AG04450 (cell line): ENCODE results near the gene STARD9. TPM values are rescaled to one million over a fixed set of nuclear protein-coding genes. Genes with fewer than 3 reads are reported as not detected.

Experiments used
- CTCF ChIA-PET: fragments of 300-600, 350-600 bp; formaldehyde crosslinking; extraction: SDS; loops from one replicate; lab custom pipeline; 2022; ENCODE audit warnings: antibody characterized with exemption, inconsistent platforms; lab: Charles Lee
- POLR2A ChIA-PET: fragments of 350-600 bp; formaldehyde crosslinking; extraction: SDS; loops from one replicate; lab custom pipeline; 2021; ENCODE audit warnings: antibody characterized with exemption, inconsistent platforms; lab: Yijun Ruan, JAX
- DNase-seq: peaks from one replicate; pipeline ENCODE4 v3.0.0-alpha.2; 2011; ENCODE audit warnings: low read depth, low spot score
- H3K27ac ChIP-seq: one replicate; pipeline ENCODE4 v1.5.1; 2012; ENCODE audit warnings: low read depth, low read length, control low read depth
- H3K27me3 ChIP-seq: one replicate; pipeline ENCODE4 v1.6.0; 2012; ENCODE audit warnings: low read length; ENCODE audit not compliant: control insufficient read depth, insufficient read depth
- H3K4me3 ChIP-seq: 2 replicates; pipeline ENCODE4 v1.5.1; 2011; ENCODE audit warnings: mild to moderate bottlenecking, low read depth, low read length, control low read depth
- H3K9me3 ChIP-seq: 2 replicates; pipeline ENCODE4 v1.5.1; 2012; ENCODE audit warnings: low read length; ENCODE audit not compliant: control insufficient read depth, insufficient read depth
- polyA plus RNA-seq: library from polyadenylated mRNA; depleted of rRNA; stranded (reverse); fragments of >200 nt; gene quantifications from 2 replicates; pipeline ENCODE4 v1.2.3, GENCODE V29; 2011
- TF ChIP-seq, protein P1 (sequence below): IDR thresholded peaks from 2 replicates; pipeline ENCODE4 v1.5.1; 2011; ENCODE audit warnings: low read depth, low read length, control low read depth, inconsistent platforms

STARD9 gene
- polyA plus RNA-seq, 1 experiment, result 2.2 TPM

DNA sequence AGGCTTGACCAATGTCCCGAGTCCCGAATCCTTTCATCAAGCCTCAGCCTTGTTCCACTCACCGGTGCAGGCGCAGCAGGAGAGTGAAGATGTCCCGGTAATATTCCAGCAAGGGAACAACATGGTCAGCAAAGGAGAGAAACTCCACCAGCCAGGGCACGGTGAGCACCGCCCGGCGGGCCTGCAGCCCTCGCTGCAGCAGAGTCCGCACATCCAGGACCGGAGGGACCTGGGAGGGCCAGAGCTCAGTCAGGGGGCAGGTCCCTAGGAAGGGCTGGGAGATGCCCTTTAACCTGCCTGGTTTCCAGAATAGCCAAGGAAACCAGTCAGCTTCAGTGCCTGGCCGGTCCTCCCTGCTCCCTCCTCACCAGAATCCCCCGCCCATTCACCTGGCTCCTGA is 155.1 kb downstream of the STARD9 start:
- POLR2A ChIA-PET, result no interaction called here

GRCh38 chr15:42731461-42731860 is 156.1 kb downstream of the STARD9 start:
- ChIA-PET POLR2A (interaction anchor here (0.6 kb wide), 1 partner anchor 85 kb away, joined by 3 read pairs; no protein-coding TSS in a partner anchor), CTCF (no interaction called here)
- Histone ChIP-seq H3K4me3 (no peak overlapping the region), H3K27me3 (no peaks in the 10 kb centered on the region), H3K27ac (no peak overlapping the region), H3K9me3 (no peaks in the 10 kb centered on the region)
- TF ChIP-seq, protein P1, sequence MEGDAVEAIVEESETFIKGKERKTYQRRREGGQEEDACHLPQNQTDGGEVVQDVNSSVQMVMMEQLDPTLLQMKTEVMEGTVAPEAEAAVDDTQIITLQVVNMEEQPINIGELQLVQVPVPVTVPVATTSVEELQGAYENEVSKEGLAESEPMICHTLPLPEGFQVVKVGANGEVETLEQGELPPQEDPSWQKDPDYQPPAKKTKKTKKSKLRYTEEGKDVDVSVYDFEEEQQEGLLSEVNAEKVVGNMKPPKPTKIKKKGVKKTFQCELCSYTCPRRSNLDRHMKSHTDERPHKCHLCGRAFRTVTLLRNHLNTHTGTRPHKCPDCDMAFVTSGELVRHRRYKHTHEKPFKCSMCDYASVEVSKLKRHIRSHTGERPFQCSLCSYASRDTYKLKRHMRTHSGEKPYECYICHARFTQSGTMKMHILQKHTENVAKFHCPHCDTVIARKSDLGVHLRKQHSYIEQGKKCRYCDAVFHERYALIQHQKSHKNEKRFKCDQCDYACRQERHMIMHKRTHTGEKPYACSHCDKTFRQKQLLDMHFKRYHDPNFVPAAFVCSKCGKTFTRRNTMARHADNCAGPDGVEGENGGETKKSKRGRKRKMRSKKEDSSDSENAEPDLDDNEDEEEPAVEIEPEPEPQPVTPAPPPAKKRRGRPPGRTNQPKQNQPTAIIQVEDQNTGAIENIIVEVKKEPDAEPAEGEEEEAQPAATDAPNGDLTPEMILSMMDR, result no peak
- DNase-seq, result no peak

More for the DNA sequence above, 155.1 kb downstream of the STARD9 start:
- Histone ChIP-seq H3K9me3 (no peaks in the 10 kb centered on the region), H3K27ac (no peak overlapping the region), H3K27me3 (no peaks in the 10 kb centered on the region), H3K4me3 (no peak overlapping the region)
- TF ChIP-seq, protein P1, result no peak
- CTCF ChIA-PET, result no interaction called here
- DNase-seq, result no peak

DNA sequence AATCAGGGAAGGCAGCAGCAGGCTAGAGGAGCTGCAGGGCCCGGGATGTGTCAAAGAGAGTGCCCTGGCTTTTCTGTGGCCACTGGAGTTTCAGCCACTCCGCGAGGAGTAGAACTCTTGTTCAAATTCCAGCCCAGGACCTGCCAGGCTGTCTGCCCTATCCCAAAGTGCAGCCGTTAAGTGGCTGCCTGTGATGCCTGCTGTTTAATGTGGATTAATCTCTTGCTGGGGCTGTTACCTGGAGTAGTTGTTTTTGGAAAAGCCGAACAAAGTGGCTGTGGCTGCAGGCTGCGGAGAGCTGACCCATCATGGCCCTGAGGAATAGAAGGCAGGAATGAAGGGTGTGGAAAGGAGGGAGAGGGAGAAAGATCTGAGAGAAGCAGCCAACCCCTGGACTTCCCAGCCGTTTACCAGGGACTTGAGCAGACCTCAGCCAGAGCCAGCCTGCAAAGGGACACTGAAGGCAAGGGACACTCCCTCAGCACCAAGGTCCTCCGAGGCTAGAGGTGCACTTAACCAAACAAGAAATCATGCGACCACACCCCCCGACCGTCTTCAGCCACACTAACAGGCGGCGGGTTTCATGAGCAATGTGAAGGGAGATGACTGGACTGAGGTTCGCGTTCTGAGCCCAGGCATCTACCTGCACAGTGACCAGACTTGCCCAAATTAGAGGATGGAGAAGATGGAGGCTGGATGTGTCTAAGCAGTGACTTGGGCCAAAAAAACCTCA is 156.9 kb downstream of the STARD9 start:
- H3K9me3 ChIP-seq, result no peaks in the 10 kb centered on the region
- TF ChIP-seq, protein P1, result no peak
- H3K27me3 ChIP-seq, result no peaks in the 10 kb centered on the region
- H3K4me3 ChIP-seq, result no peak overlapping the region
- ChIA-PET CTCF (interaction anchor here (1.1 kb wide), 1 partner anchor 194 kb away, joined by 3 read pairs; no protein-coding TSS in a partner anchor), POLR2A (interaction anchor here (0.6 kb wide), 1 partner anchor 61 kb away, joined by 3 read pairs; no protein-coding TSS in a partner anchor)
- no peak overlapping the region for H3K27ac ChIP-seq
- no peak for DNase-seq

DNA sequence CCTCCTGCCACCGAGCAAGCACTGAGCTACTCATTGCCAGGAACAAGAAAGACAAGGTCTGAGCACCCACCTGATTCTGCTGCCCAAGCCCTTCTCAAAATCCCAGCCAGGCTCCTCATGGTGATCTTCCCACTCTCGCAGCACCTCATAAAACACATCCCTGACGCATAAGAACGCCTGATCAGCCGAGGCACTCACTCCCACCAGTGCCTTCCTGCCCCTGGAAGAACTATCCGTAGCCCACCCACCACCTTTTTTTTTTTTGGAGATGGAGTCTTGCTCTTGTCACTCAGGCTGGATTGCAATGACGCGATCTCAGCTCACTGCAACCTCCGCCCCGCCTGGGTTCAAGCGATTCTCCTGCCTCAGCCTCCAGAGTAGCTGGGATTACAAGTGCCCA is 157.6 kb downstream of the STARD9 start:
- ChIA-PET CTCF (interaction anchor here (1.1 kb wide), 1 partner anchor 193 kb away, joined by 3 read pairs; no protein-coding TSS in a partner anchor), POLR2A (no interaction called here)
- no peak overlapping the region for H3K27ac ChIP-seq
- TF ChIP-seq, protein P1, result no peak
- H3K9me3 ChIP-seq, result no peaks in the 10 kb centered on the region
- no peaks in the 10 kb centered on the region for H3K27me3 ChIP-seq
- no peak for DNase-seq
- no peak overlapping the region for H3K4me3 ChIP-seq

- TF ChIP-seq, protein P1, result no peak
- Histone ChIP-seq H3K9me3 (no peaks in the 10 kb centered on the region), H3K27ac (peak overlapping the region; percentile 12), H3K27me3 (no peaks in the 10 kb centered on the region), H3K4me3 (no peak overlapping the region)
- no peak for DNase-seq
- ChIA-PET POLR2A (no interaction called here), CTCF (interaction anchor here (0.6 kb wide), 1 partner anchor 129 kb away, joined by 4 read pairs; no protein-coding TSS in a partner anchor)
Measured at GRCh38 chr15:42734076-42734672, 158.8 kb downstream of the STARD9 start.
